ENCODE measurements around the gene GATAD2B.

GATAD2B gene

DNA sequence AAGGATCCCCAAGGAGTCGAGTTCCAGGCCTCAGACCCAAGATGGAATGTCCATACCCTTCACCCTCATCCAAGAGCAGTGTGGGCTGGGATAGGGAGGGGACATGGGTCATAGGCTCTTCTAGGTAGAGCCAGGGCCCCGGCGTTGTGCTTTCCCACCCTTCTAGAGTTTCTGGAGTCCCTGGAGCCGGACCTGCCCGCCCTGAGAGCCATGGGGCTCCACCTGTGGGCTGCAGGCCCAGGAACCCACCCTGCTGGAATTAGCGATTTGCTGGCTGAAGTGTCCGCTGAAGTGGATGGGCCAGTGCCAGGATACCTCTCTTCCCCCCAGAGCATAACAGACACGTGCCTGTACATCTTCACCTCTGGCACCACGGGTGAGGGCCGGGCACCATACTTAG is 146.4 kb downstream of the GATAD2B start:
- no peak overlapping the region for H3K27ac ChIP-seq (replicated peaks)
- no peak for DNase-seq (ENCODE audit: low read depth in 1 of 2, low spot score in 1 of 2)
- H3K27me3 ChIP-seq (ENCODE audit: insufficient read depth, poor library complexity, severe bottlenecking) = no peaks in the 10 kb centered on the region
- peak overlapping the region; percentile 60 for H3K4me3 ChIP-seq (replicated peaks; ENCODE audit: insufficient read depth, low read length)
- TF ChIP-seq, protein P1, sequence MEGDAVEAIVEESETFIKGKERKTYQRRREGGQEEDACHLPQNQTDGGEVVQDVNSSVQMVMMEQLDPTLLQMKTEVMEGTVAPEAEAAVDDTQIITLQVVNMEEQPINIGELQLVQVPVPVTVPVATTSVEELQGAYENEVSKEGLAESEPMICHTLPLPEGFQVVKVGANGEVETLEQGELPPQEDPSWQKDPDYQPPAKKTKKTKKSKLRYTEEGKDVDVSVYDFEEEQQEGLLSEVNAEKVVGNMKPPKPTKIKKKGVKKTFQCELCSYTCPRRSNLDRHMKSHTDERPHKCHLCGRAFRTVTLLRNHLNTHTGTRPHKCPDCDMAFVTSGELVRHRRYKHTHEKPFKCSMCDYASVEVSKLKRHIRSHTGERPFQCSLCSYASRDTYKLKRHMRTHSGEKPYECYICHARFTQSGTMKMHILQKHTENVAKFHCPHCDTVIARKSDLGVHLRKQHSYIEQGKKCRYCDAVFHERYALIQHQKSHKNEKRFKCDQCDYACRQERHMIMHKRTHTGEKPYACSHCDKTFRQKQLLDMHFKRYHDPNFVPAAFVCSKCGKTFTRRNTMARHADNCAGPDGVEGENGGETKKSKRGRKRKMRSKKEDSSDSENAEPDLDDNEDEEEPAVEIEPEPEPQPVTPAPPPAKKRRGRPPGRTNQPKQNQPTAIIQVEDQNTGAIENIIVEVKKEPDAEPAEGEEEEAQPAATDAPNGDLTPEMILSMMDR (IDR thresholded peaks at IDR 0.05; ENCODE audit: insufficient read depth, low read length) = no peak
- TF ChIP-seq GABPA (IDR thresholded peaks at IDR 0.05; ENCODE audit: low read depth) = no peak
- TF ChIP-seq POLR2AphosphoS5 (IDR thresholded peaks at IDR 0.05; ENCODE audit: low read depth) = no peak
- TF ChIP-seq SPI1 (IDR thresholded peaks at IDR 0.05; ENCODE audit: borderline replicate concordance, low read depth) = no peak
- TF ChIP-seq, protein P2, sequence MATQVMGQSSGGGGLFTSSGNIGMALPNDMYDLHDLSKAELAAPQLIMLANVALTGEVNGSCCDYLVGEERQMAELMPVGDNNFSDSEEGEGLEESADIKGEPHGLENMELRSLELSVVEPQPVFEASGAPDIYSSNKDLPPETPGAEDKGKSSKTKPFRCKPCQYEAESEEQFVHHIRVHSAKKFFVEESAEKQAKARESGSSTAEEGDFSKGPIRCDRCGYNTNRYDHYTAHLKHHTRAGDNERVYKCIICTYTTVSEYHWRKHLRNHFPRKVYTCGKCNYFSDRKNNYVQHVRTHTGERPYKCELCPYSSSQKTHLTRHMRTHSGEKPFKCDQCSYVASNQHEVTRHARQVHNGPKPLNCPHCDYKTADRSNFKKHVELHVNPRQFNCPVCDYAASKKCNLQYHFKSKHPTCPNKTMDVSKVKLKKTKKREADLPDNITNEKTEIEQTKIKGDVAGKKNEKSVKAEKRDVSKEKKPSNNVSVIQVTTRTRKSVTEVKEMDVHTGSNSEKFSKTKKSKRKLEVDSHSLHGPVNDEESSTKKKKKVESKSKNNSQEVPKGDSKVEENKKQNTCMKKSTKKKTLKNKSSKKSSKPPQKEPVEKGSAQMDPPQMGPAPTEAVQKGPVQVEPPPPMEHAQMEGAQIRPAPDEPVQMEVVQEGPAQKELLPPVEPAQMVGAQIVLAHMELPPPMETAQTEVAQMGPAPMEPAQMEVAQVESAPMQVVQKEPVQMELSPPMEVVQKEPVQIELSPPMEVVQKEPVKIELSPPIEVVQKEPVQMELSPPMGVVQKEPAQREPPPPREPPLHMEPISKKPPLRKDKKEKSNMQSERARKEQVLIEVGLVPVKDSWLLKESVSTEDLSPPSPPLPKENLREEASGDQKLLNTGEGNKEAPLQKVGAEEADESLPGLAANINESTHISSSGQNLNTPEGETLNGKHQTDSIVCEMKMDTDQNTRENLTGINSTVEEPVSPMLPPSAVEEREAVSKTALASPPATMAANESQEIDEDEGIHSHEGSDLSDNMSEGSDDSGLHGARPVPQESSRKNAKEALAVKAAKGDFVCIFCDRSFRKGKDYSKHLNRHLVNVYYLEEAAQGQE (IDR thresholded peaks at IDR 0.05; ENCODE audit: insufficient replicate concordance, low read depth) = no peak

DNA sequence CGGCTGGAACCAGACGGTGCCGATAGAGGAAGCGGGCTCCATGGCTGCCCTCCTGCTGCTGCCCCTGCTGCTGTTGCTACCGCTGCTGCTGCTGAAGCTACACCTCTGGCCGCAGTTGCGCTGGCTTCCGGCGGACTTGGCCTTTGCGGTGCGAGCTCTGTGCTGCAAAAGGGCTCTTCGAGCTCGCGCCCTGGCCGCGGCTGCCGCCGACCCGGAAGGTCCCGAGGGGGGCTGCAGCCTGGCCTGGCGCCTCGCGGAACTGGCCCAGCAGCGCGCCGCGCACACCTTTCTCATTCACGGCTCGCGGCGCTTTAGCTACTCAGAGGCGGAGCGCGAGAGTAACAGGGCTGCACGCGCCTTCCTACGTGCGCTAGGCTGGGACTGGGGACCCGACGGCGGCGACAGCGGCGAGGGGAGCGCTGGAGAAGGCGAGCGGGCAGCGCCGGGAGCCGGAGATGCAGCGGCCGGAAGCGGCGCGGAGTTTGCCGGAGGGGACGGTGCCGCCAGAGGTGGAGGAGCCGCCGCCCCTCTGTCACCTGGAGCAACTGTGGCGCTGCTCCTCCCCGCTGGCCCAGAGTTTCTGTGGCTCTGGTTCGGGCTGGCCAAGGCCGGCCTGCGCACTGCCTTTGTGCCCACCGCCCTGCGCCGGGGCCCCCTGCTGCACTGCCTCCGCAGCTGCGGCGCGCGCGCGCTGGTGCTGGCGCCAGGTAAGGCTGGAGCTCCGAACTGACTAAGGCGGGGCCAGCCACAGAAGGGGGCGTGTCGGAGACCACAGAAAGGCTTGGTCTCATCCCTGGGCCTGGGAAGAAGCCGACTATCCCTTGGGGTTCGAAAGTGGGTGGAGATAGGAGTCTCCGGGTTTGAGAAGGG is 147.1 kb downstream of the GATAD2B start:
- Histone ChIP-seq H3K4me3 (replicated peaks; ENCODE audit: insufficient read depth, low read length) (peak overlapping the region; percentile 60), H3K27ac (replicated peaks) (peak overlapping the region; percentile 66), H3K27me3 (ENCODE audit: insufficient read depth, poor library complexity, severe bottlenecking) (no peaks in the 10 kb centered on the region)
- DNase-seq (ENCODE audit: low read depth in 1 of 2, low spot score in 1 of 2) = peak; percentile 78 to 82
- TF ChIP-seq SPI1 (IDR thresholded peaks at IDR 0.05; ENCODE audit: borderline replicate concordance, low read depth) (peak; percentile 34; the same call in 1 of the 2 replicates), POLR2AphosphoS5 (IDR thresholded peaks at IDR 0.05; ENCODE audit: low read depth) (peak; percentile 60; the same call in 1 of the 2 replicates), GABPA (IDR thresholded peaks at IDR 0.05; ENCODE audit: low read depth) (no peak)
- TF ChIP-seq, protein P2 (IDR thresholded peaks at IDR 0.05; ENCODE audit: insufficient replicate concordance, low read depth) = no peak

DNA sequence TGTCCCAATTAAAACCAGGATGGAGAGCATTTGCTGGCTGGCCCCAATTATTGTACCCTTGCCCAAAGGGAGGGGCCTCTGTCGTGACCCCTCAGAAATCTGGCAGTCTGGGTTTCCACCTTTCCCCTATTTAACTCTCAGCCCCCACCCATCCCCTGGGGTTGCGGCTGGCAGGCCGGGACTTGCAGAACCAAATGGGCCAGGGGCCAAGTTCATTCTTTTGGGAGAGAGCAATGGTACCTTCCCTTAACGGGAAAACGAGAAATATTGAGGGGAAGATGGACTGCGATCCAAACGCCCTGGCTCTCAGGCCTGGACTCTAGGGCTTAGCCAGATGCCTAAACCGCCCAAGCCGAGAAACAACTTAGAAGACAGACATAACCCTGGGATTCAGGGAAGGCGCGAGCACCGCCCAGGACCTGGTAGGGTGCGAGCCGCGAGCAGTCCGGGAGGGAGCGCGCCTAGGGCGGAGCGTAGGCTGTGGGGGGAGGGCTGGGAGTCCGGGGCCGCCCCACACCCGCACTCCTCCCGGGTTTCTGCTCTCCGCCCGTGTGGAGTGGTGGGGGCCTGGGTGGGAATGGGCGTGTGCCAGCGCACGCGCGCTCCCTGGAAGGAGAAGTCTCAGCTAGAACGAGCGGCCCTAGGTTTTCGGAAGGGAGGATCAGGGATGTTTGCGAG is 147.9 kb downstream of the GATAD2B start, which contains the start of gene SLC27A3:
Gene SLC27A3, plus strand, starts transcription at position 628 of the 678 bp plus-strand sequence. CDS start 91 bp downstream, outside the sequence.
- Histone ChIP-seq H3K27ac (replicated peaks) (peak within 1 kb of the TSS; percentile 66), H3K4me3 (replicated peaks; ENCODE audit: insufficient read depth, low read length) (peak within 1 kb of the TSS; percentile 60), H3K27me3 (ENCODE audit: insufficient read depth, poor library complexity, severe bottlenecking) (no peaks in the 10 kb centered on the region)
- TF ChIP-seq, protein P2 (IDR thresholded peaks at IDR 0.05; ENCODE audit: insufficient replicate concordance, low read depth) = no peak
- TF ChIP-seq SPI1 (IDR thresholded peaks at IDR 0.05; ENCODE audit: borderline replicate concordance, low read depth) (no peak), POLR2AphosphoS5 (IDR thresholded peaks at IDR 0.05; ENCODE audit: low read depth) (no peak), GABPA (IDR thresholded peaks at IDR 0.05; ENCODE audit: low read depth) (no peak)
- TF ChIP-seq, protein P1 (IDR thresholded peaks at IDR 0.05; ENCODE audit: insufficient read depth, low read length) = no peak
- DNase-seq (ENCODE audit: low read depth in 1 of 2, low spot score in 1 of 2) = no peak
